Esophagus squamous epithelium (tissue), 4 donors: ENCODE results near the gene CBFA2T3.

ENCODE experiments used
- POLR2A ChIP-seq, 4 donors: fragments of 450-650 bp; IDR thresholded peaks; one replicate each; pipeline ENCODE4 v1.6.1; 2017; ENCODE audit warnings: antibody characterized with exemption in 4 of 4, mild to moderate bottlenecking in 4 of 4, moderate library complexity in 3 of 4
- TF ChIP-seq, protein P1 (sequence below), 6 experiments: fragments of 450-650 bp in 4 of 6; fragments of 200-600 bp in 2 of 6; sonication (generic) in 2 of 6; IDR thresholded peaks; one replicate each; pipeline ENCODE4 v1.5.1; 2016 to 2019; ENCODE audit warnings: antibody characterized with exemption in 6 of 6, mild to moderate bottlenecking in 4 of 6, moderate library complexity in 4 of 6

DNA sequence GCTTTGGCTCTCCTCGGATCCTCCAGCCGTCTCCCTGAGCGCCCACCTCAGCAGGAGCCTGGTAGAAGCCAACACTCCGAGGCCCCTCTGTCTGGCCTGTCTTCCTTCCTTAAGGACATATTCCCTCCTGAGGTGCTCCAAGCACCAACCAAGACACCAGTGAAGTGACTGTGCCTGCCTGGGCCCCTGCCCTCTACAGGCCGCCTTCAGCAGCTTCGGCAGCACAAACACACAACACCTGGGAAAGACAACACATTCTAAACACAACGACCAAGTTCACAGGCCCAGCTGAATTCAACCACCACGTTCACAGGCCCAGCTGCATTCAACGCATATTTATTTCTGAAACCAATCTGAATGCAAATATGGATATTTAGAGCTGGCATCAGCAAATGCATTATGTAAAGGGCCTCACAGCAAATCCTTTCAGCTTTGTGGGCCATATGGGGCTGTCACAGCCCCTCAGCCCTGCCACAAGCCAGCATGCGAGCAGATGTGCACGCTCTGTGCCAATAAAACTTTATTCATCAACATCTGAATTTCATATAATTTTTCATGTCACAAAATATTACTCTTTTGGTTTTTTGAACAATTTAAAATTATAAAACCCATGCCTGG, 132.5 kb downstream of the CBFA2T3 start:
- TF ChIP-seq, protein P1, sequence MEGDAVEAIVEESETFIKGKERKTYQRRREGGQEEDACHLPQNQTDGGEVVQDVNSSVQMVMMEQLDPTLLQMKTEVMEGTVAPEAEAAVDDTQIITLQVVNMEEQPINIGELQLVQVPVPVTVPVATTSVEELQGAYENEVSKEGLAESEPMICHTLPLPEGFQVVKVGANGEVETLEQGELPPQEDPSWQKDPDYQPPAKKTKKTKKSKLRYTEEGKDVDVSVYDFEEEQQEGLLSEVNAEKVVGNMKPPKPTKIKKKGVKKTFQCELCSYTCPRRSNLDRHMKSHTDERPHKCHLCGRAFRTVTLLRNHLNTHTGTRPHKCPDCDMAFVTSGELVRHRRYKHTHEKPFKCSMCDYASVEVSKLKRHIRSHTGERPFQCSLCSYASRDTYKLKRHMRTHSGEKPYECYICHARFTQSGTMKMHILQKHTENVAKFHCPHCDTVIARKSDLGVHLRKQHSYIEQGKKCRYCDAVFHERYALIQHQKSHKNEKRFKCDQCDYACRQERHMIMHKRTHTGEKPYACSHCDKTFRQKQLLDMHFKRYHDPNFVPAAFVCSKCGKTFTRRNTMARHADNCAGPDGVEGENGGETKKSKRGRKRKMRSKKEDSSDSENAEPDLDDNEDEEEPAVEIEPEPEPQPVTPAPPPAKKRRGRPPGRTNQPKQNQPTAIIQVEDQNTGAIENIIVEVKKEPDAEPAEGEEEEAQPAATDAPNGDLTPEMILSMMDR (IDR thresholded peaks at IDR 0.05), result no peak
- TF ChIP-seq POLR2A (IDR thresholded peaks at IDR 0.05), result no peak
